ENCODE measurements around the gene PLCL1.

The PLCL1 gene

DNA sequence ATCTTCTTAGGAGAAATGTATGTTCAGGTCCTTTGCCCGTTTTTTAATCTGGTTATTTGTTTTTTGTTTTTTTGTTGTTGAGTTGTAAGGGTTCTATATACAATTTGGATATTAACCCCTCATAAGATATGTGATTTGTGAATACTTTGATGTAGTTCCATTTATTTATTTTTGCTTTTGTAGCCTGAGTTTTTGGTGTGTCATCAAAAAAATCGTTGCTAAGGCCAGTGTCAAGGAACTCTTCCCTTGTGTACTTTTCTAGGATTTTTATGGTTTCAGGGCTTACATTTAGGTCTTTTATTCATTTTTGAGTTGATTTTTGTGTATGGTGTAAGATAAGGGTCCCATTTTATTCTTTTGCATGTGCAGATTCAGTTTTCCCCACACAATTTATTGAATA is 372.6 kb downstream of the PLCL1 start:
- Histone ChIP-seq H3K4me3 (IDR thresholded peaks at IDR 0.05; ENCODE audit: insufficient read depth, low read depth, low read length) (no peak overlapping the region), H3K79me2 (ENCODE audit: insufficient read depth, low read depth) (no peaks in the 10 kb centered on the region), H3K36me3 (ENCODE audit: insufficient read depth) (no peaks in the 10 kb centered on the region), H3K4me2 (no peak overlapping the region), H3K27me3 (ENCODE audit: insufficient read depth, low read depth) (no peaks in the 10 kb centered on the region), H3K4me1 (ENCODE audit: low read depth, poor library complexity, severe bottlenecking) (no peaks in the 10 kb centered on the region), H3K9ac (no peak overlapping the region), H3K27ac (no peak overlapping the region), H2AFZ (ENCODE audit: low read depth) (no peak overlapping the region), H4K20me1 (ENCODE audit: insufficient read depth) (no peaks in the 10 kb centered on the region)
- TF ChIP-seq, protein P1, sequence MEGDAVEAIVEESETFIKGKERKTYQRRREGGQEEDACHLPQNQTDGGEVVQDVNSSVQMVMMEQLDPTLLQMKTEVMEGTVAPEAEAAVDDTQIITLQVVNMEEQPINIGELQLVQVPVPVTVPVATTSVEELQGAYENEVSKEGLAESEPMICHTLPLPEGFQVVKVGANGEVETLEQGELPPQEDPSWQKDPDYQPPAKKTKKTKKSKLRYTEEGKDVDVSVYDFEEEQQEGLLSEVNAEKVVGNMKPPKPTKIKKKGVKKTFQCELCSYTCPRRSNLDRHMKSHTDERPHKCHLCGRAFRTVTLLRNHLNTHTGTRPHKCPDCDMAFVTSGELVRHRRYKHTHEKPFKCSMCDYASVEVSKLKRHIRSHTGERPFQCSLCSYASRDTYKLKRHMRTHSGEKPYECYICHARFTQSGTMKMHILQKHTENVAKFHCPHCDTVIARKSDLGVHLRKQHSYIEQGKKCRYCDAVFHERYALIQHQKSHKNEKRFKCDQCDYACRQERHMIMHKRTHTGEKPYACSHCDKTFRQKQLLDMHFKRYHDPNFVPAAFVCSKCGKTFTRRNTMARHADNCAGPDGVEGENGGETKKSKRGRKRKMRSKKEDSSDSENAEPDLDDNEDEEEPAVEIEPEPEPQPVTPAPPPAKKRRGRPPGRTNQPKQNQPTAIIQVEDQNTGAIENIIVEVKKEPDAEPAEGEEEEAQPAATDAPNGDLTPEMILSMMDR (conservative IDR thresholded peaks at IDR 0.05; ENCODE audit: low read depth, low read length) = no peak

DNA sequence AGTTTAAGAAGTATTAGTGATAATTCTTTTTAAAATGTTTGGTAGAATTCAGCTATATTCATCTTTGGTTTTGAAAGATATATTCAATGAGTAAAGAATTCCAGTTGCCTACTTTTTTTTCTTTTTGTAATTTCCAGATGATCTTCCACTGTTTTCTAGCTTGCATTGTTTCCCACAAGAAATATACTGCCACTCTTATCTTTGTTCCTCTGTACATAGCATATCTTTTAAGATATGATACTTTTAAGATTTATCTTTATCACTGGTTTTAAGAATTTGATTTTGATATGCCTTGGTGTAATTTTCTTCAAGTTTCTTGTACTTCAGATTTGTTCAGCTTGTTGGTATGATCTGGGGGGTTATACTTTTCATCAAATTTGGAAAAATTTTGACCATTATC is 374.4 kb downstream of the PLCL1 start:
- Histone ChIP-seq H3K4me2 (no peak overlapping the region), H3K4me1 (ENCODE audit: low read depth, poor library complexity, severe bottlenecking) (no peaks in the 10 kb centered on the region), H3K27me3 (ENCODE audit: insufficient read depth, low read depth) (no peaks in the 10 kb centered on the region), H4K20me1 (ENCODE audit: insufficient read depth) (no peaks in the 10 kb centered on the region), H3K27ac (no peak overlapping the region), H3K79me2 (ENCODE audit: insufficient read depth, low read depth) (no peaks in the 10 kb centered on the region), H3K9ac (no peak overlapping the region), H2AFZ (ENCODE audit: low read depth) (no peak overlapping the region), H3K4me3 (IDR thresholded peaks at IDR 0.05; ENCODE audit: insufficient read depth, low read depth, low read length) (no peak overlapping the region), H3K36me3 (ENCODE audit: insufficient read depth) (no peaks in the 10 kb centered on the region)
- TF ChIP-seq, protein P1 (conservative IDR thresholded peaks at IDR 0.05; ENCODE audit: low read depth, low read length) = no peak

DNA sequence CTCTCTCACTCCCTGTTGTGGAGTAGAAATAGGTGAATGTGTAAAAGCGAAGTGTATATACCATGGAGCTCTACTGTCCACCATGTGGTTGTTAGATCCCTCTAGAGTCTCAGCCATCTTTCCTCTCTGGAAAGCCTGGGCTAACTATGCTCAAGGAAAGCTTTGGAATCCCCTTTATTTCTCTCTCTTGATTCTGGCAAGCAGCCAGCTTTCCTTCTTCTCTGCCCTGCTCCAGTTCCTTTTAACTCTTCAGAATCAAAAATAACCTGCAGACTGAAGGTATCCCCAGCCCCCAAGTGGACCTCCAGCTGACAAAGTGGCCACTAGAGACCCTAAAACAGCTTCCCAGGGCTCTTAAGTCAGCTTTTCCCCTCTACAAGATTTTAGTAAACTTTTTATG is 381.9 kb downstream of the PLCL1 start:
- Histone ChIP-seq H4K20me1 (ENCODE audit: insufficient read depth) (no peaks in the 10 kb centered on the region), H3K27ac (no peak overlapping the region), H3K4me1 (ENCODE audit: low read depth, poor library complexity, severe bottlenecking) (no peaks in the 10 kb centered on the region), H3K36me3 (ENCODE audit: insufficient read depth) (no peaks in the 10 kb centered on the region), H3K4me2 (no peak overlapping the region), H2AFZ (ENCODE audit: low read depth) (no peak overlapping the region), H3K4me3 (IDR thresholded peaks at IDR 0.05; ENCODE audit: insufficient read depth, low read depth, low read length) (no peak overlapping the region), H3K27me3 (ENCODE audit: insufficient read depth, low read depth) (no peaks in the 10 kb centered on the region), H3K9ac (no peak overlapping the region), H3K79me2 (ENCODE audit: insufficient read depth, low read depth) (no peaks in the 10 kb centered on the region)
- TF ChIP-seq, protein P1 (conservative IDR thresholded peaks at IDR 0.05; ENCODE audit: low read depth, low read length) = no peak

DNA sequence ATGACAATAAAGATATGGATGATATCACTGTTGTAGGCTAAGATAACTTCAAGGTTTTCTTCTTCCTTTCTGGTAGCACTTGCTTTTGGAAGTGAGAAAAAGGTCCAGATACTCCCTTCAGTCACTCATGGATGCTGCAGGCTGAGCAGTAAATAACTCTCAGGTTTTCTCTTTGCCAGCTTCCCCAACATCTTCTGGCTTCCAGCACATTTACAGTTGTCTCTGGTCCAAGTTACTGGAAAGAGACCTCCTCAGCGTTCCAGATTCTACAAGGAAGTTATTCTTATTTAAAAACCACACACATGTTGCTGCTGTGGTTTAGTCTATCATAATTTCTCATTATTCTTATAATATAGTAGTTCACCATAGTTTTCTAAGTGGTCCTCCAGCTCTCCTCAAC is 383.4 kb downstream of the PLCL1 start:
- TF ChIP-seq, protein P1 (conservative IDR thresholded peaks at IDR 0.05; ENCODE audit: low read depth, low read length) = no peak
- no peaks in the 10 kb centered on the region for H3K79me2 ChIP-seq (ENCODE audit: insufficient read depth, low read depth)
- no peak overlapping the region for H3K4me3 ChIP-seq (IDR thresholded peaks at IDR 0.05; ENCODE audit: insufficient read depth, low read depth, low read length)
- no peak overlapping the region for H2AFZ ChIP-seq (ENCODE audit: low read depth)
- no peaks in the 10 kb centered on the region for H4K20me1 ChIP-seq (ENCODE audit: insufficient read depth)
- no peak overlapping the region for H3K27ac ChIP-seq
- no peaks in the 10 kb centered on the region for H3K36me3 ChIP-seq (ENCODE audit: insufficient read depth)
- no peaks in the 10 kb centered on the region for H3K27me3 ChIP-seq (ENCODE audit: insufficient read depth, low read depth)
- no peak overlapping the region for H3K9ac ChIP-seq
- H3K4me1 ChIP-seq (ENCODE audit: low read depth, poor library complexity, severe bottlenecking) = no peaks in the 10 kb centered on the region
- H3K4me2 ChIP-seq = no peak overlapping the region

DNA sequence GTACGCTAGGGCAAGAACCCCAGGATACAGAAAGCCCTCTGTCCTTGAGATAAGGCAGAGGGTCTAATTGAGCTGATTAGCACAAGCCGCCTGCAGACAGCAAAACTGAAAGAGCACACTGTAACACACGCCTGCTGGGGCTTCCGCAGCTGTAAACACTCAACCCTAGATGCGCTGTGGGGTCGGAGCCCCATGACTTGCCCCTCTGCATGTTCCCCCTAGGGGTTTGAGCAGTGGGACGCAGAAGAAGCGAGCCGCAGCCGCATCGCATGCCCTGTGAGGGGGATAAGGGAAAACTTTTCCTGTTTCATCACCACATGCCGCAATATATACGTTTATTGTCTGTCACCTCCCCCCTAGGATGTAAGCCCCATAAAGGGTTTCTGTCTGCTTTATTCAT is 384.6 kb downstream of the PLCL1 start:
- H3K27ac ChIP-seq = no peak overlapping the region
- no peak overlapping the region for H3K9ac ChIP-seq
- H2AFZ ChIP-seq (ENCODE audit: low read depth) = no peak overlapping the region
- H3K4me3 ChIP-seq (IDR thresholded peaks at IDR 0.05; ENCODE audit: insufficient read depth, low read depth, low read length) = no peak overlapping the region
- no peaks in the 10 kb centered on the region for H3K4me1 ChIP-seq (ENCODE audit: low read depth, poor library complexity, severe bottlenecking)
- H3K36me3 ChIP-seq (ENCODE audit: insufficient read depth) = no peaks in the 10 kb centered on the region
- H3K79me2 ChIP-seq (ENCODE audit: insufficient read depth, low read depth) = no peaks in the 10 kb centered on the region
- H3K4me2 ChIP-seq = no peak overlapping the region
- no peaks in the 10 kb centered on the region for H3K27me3 ChIP-seq (ENCODE audit: insufficient read depth, low read depth)
- no peaks in the 10 kb centered on the region for H4K20me1 ChIP-seq (ENCODE audit: insufficient read depth)
- TF ChIP-seq, protein P1 (conservative IDR thresholded peaks at IDR 0.05; ENCODE audit: low read depth, low read length) = no peak

Data from KMS-11 (cell line).